Keratinocyte (primary cell): ENCODE data around the gene HDAC7. TPM values are rescaled to one million over a fixed set of nuclear protein-coding genes. Genes with fewer than 3 reads are reported as not detected.

ENCODE experiments used
- DNase-seq: peaks from one replicate; pipeline ENCODE4 v3.0.0-alpha.2; 2011; ENCODE audit warnings: low read depth, missing footprints, low spot score
- FAIRE-seq: peaks from 2 replicates; lab custom pipeline; 2011; peaks lifted over from hg19 to GRCh38; lab: Jason Lieb, UNC
- H2AFZ ChIP-seq: 2 replicates; pipeline ENCODE4 v1.6.0; 2012; ENCODE audit warnings: low read length, control low read depth, inconsistent platforms; ENCODE audit not compliant: control insufficient read depth
- H3K27ac ChIP-seq: 2 replicates; pipeline ENCODE4 v1.5.1; 2011; ENCODE audit warnings: low read length; ENCODE audit not compliant: control insufficient read depth, insufficient read depth
- H3K27me3 ChIP-seq: 3 replicates; pipeline ENCODE4 v1.6.0; 2011; ENCODE audit warnings: low read length; ENCODE audit not compliant: control insufficient read depth, insufficient read depth; ENCODE audit errors: extremely low read depth
- H3K36me3 ChIP-seq, 2 experiments: 2 replicates in 1 of 2; 3 replicates in 1 of 2; pipeline ENCODE4 v1.5.1; 2011; ENCODE audit warnings: low read length in 2 of 2, mild to moderate bottlenecking in 1 of 2; ENCODE audit not compliant: control insufficient read depth in 2 of 2, insufficient read depth in 2 of 2; ENCODE audit errors: extremely low read depth in 1 of 2
- H3K4me1 ChIP-seq: 3 replicates; pipeline ENCODE4 v1.5.1; 2011; ENCODE audit warnings: low read length; ENCODE audit not compliant: control insufficient read depth, insufficient read depth; ENCODE audit errors: extremely low read depth
- H3K4me2 ChIP-seq: 3 replicates; pipeline ENCODE4 v1.6.0; 2011; ENCODE audit warnings: low read depth, low read length; ENCODE audit not compliant: control insufficient read depth, insufficient read depth; ENCODE audit errors: extremely low read depth
- H3K4me3 ChIP-seq, 3 experiments: fragments of 200-600 bp in 1 of 3; sonication (generic) in 1 of 3; 2 replicates in 2 of 3; 3 replicates in 1 of 3; pipeline ENCODE4 v1.5.1; 2011 to 2016; ENCODE audit warnings: low read length in 3 of 3, mild to moderate bottlenecking in 3 of 3, control low read depth in 2 of 3, inconsistent platforms in 1 of 3, low read depth in 1 of 3, mixed read lengths in 1 of 3, mixed run types in 1 of 3, moderate library complexity in 1 of 3; ENCODE audit not compliant: control insufficient read depth in 2 of 3, insufficient read depth in 2 of 3; ENCODE audit errors: extremely low read depth in 1 of 3
- H3K79me2 ChIP-seq: 2 replicates; pipeline ENCODE4 v1.6.0; 2012; ENCODE audit warnings: low read length; ENCODE audit not compliant: control insufficient read depth, insufficient read depth
- H3K9ac ChIP-seq: 3 replicates; pipeline ENCODE4 v1.6.0; 2011; ENCODE audit warnings: low read length; ENCODE audit not compliant: control insufficient read depth, insufficient read depth; ENCODE audit errors: extremely low read depth
- H3K9me1 ChIP-seq: 3 replicates; pipeline ENCODE4 v1.6.0; 2011; ENCODE audit warnings: low read length; ENCODE audit not compliant: control insufficient read depth, insufficient read depth; ENCODE audit errors: extremely low read depth
- H3K9me3 ChIP-seq: 2 replicates; pipeline ENCODE4 v1.5.1; 2012; ENCODE audit warnings: low read depth, low read length; ENCODE audit not compliant: control insufficient read depth
- H4K20me1 ChIP-seq: 3 replicates; pipeline ENCODE4 v1.6.0; 2011; ENCODE audit warnings: low read length; ENCODE audit not compliant: control insufficient read depth, insufficient read depth; ENCODE audit errors: extremely low read depth
- EZH2 ChIP-seq: IDR thresholded peaks from one replicate; pipeline ENCODE4 v1.6.1; 2012; ENCODE audit warnings: inconsistent platforms, mild to moderate bottlenecking, low read length, moderate library complexity
- dilution Hi-C: fragments of 300-500 bp; cut with MboI; formaldehyde crosslinking; loops from one replicate; pipeline ENCODE4 v1.7.0; 2020; ENCODE audit warnings: low sequenced_read_pairs; ENCODE audit not compliant: extremely low pct_ligation_motif_present
- polyA plus RNA-seq, 5 experiments: library from polyadenylated mRNA; depleted of rRNA in 3 of 5; stranded (reverse) in 3 of 5; stranded (forward) in 1 of 5; unstranded in 1 of 5; fragments of >200 nt; gene quantifications; 1 replicate in 1 of 5; 2 replicates in 3 of 5; 3 replicates in 1 of 5; pipeline versions ENCODE4 v1.2.1 to v1.2.3, GENCODE V29; 2011 to 2012; ENCODE audit warnings: missing spikeins in 2 of 5, low read depth in 1 of 5, low replicate concordance in 1 of 5
- TF ChIP-seq, protein P1 (sequence below), 3 experiments: IDR thresholded peaks in 1 of 3; conservative IDR thresholded peaks in 1 of 3; optimal IDR thresholded peaks in 1 of 3; 2 replicates in 2 of 3; 3 replicates in 1 of 3; pipeline versions ENCODE3 to v1.5.1; 2011; ENCODE audit warnings: low read length in 3 of 3, mild to moderate bottlenecking in 3 of 3, moderate library complexity in 2 of 3, control low read depth in 1 of 3, inconsistent platforms in 1 of 3; ENCODE audit not compliant: insufficient read depth in 2 of 3; ENCODE audit errors: extremely low read depth in 1 of 3

HDAC7 gene
- polyA plus RNA-seq, 1 donor (not counting 4 experiments of a cell fraction or from before 2014, with no cell fraction given) = 17.0 TPM

DNA sequence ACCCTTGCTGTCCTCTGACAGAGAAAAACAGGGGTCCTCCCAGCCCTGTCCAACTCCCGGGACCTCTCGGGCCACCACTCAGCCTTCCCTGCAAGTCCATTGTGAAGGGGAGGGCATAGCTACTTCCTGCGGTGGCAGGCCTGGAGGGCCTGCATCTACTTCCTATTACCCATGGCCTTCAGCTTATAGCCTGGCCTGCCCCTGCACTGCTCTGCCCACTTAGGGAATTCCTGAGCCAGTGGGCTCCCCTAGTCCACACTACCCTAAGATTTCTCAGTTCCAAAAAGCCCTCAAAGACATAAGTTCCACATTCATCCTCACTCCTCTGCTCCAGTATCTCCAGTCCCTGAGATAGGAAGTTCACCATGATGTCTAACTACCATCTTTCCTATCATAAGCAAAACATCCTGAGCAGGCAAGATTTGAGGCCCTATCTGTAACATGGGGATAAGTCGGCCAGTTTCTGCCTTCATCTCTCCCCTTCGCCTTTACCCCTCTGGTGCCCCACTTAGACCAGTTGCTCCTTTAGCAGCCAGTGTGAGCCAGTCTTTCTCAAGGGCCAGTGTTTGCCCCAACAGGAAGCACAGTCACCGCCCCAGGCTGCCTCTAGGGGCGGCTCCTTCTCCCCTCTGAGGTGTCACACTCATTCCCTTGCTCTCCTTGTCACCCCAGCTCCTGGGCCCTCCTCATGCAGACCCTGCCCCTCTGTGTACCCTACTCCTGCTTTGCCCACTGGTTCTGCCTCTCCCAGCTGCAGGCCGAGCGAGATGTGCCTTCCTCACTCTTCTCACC is 10.9 kb downstream of the HDAC7 start:
- dilution Hi-C loops = no loop called here
- H4K20me1 ChIP-seq = peaks cover 21% of the 10 kb centered on the region
- no peak for TF ChIP-seq EZH2
- TF ChIP-seq, protein P1, sequence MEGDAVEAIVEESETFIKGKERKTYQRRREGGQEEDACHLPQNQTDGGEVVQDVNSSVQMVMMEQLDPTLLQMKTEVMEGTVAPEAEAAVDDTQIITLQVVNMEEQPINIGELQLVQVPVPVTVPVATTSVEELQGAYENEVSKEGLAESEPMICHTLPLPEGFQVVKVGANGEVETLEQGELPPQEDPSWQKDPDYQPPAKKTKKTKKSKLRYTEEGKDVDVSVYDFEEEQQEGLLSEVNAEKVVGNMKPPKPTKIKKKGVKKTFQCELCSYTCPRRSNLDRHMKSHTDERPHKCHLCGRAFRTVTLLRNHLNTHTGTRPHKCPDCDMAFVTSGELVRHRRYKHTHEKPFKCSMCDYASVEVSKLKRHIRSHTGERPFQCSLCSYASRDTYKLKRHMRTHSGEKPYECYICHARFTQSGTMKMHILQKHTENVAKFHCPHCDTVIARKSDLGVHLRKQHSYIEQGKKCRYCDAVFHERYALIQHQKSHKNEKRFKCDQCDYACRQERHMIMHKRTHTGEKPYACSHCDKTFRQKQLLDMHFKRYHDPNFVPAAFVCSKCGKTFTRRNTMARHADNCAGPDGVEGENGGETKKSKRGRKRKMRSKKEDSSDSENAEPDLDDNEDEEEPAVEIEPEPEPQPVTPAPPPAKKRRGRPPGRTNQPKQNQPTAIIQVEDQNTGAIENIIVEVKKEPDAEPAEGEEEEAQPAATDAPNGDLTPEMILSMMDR (optimal IDR thresholded peaks at IDR 0.05 in 1 of 3, IDR thresholded peaks at IDR 0.05 in 1 of 3, conservative IDR thresholded peaks at IDR 0.05 in 1 of 3; ENCODE audit: extremely low read depth in 1 of 3, insufficient read depth in 2 of 3, low read length in 3 of 3) = peak; percentile 10 to 33 (median 25)
- H3K4me1 ChIP-seq = peaks cover 53% of the 10 kb centered on the region
- H3K4me3 ChIP-seq = no peak overlapping the region
- FAIRE-seq (no peak), DNase-seq (no peak)
- peaks cover 13 to 38% of the 10 kb centered on the region in 2 experiments for H3K36me3 ChIP-seq
- H3K4me2 ChIP-seq = peak overlapping the region; percentile 35
- no peak overlapping the region for H2AFZ ChIP-seq
- peak overlapping the region; percentile 17 for H3K27ac ChIP-seq
- H3K9me1 ChIP-seq = peaks cover 17% of the 10 kb centered on the region
- H3K79me2 ChIP-seq = peaks cover 96% of the 10 kb centered on the region
- H3K9ac ChIP-seq = no peak overlapping the region
- H3K9me3 ChIP-seq = no peaks in the 10 kb centered on the region
- no peaks in the 10 kb centered on the region for H3K27me3 ChIP-seq

DNA sequence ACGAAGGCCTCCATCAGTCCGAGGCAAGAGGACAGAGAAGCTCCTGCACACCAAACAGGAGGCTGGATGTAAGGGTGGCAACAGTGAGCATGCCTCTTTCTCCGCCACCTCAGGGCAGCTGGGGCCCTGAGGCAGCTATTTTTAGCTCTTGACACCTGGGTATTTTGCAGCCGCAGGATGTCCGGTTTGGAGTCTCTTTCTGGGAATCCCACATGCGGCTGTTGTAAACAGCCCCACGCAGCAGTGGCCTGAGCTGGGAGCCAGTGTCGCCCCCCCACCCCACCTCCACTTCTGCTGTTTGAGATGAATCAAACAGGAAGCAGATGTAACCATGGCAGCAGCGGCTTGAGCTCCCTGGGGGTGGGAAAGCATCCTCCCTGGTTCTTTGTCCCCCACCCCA is 11.7 kb downstream of the HDAC7 start:
- Histone ChIP-seq H2AFZ (no peak overlapping the region), H3K36me3 (peaks cover 20 to 44% of the 10 kb centered on the region in 2 experiments), H3K4me3 (no peak overlapping the region), H3K27ac (no peak overlapping the region), H3K27me3 (no peaks in the 10 kb centered on the region), H3K9me1 (peaks cover 14% of the 10 kb centered on the region), H3K9ac (no peak overlapping the region), H4K20me1 (peaks cover 21% of the 10 kb centered on the region), H3K9me3 (no peaks in the 10 kb centered on the region), H3K4me2 (no peak overlapping the region), H3K79me2 (peaks cover 96% of the 10 kb centered on the region), H3K4me1 (peaks cover 45% of the 10 kb centered on the region)
- TF ChIP-seq, protein P1 (optimal IDR thresholded peaks at IDR 0.05 in 1 of 3, IDR thresholded peaks at IDR 0.05 in 1 of 3, conservative IDR thresholded peaks at IDR 0.05 in 1 of 3; ENCODE audit: extremely low read depth in 1 of 3, insufficient read depth in 2 of 3, low read length in 3 of 3) = no peak
- no peak for TF ChIP-seq EZH2
- dilution Hi-C loops = no loop called here
- DNase-seq (no peak), FAIRE-seq (no peak)
